Memory B cell (primary cell): ENCODE data around the gene DPEP2.
"Not testable (repeated sequence)": the region's sequence is repeated elsewhere in the genome, so short reads cannot be mapped to it uniquely, and the experiment has no call there.

Experiments used
- ATAC-seq: fragments of 150-1000 bp; cut with Tn5 transposase; 2 replicates; pipeline ENCODE4 v1.10.0; 2021; ENCODE audit warnings: low read depth, mild to moderate bottlenecking, moderate library complexity
- DNase-seq, 2 donors: peaks; one replicate each; pipeline ENCODE4 v3.0.0; 2022; ENCODE audit warnings: low spot score in 2 of 2
- H3K27ac Mint-ChIP-seq: one replicate; pipeline ENCODE4 v1.8.0; 2022; ENCODE audit warnings: mild to moderate bottlenecking, moderate library complexity, mixed read lengths
- H3K27me3 Mint-ChIP-seq: one replicate; pipeline ENCODE4 v1.8.0; 2022; ENCODE audit warnings: mixed read lengths
- H3K36me3 Mint-ChIP-seq: one replicate; pipeline ENCODE4 v1.8.0; 2022; ENCODE audit warnings: mild to moderate bottlenecking, mixed read lengths
- H3K4me1 Mint-ChIP-seq: one replicate; pipeline ENCODE4 v1.8.0; 2022; ENCODE audit warnings: mixed read lengths
- H3K4me3 Mint-ChIP-seq: one replicate; pipeline ENCODE4 v1.8.0; 2022; ENCODE audit warnings: mild to moderate bottlenecking, moderate library complexity, mixed read lengths
- H3K9me3 Mint-ChIP-seq: one replicate; pipeline ENCODE4 v1.8.0; 2022; ENCODE audit warnings: mixed read lengths

The DPEP2 gene

GRCh38 chr16:67995423-67995822, 3.9 kb downstream of the DPEP2 start:
- peak overlapping the region; percentile 97 for H3K27ac Mint-ChIP-seq
- no peaks in the 10 kb centered on the region for H3K9me3 Mint-ChIP-seq
- H3K27me3 Mint-ChIP-seq, result no peaks in the 10 kb centered on the region
- H3K36me3 Mint-ChIP-seq, result peaks cover 4% of the 10 kb centered on the region
- H3K4me1 Mint-ChIP-seq, result peaks cover 45% of the 10 kb centered on the region
- H3K4me3 Mint-ChIP-seq, result peak overlapping the region; percentile 60
- peak; percentile 41 to 60 for DNase-seq
- ATAC-seq, result peak; percentile 52

- not testable (repeated sequence) for ATAC-seq, H3K36me3 Mint-ChIP-seq, H3K9me3 Mint-ChIP-seq, H3K27me3 Mint-ChIP-seq, DNase-seq
- H3K4me3 Mint-ChIP-seq, result peak overlapping the region; percentile 80
- peak overlapping the region; percentile 92 for H3K27ac Mint-ChIP-seq
- peaks cover 39% of the 10 kb centered on the region for H3K4me1 Mint-ChIP-seq
These were observed 5.3 kb downstream of the DPEP2 start for GRCh38 chr16:67994040-67994408.

GRCh38 chr16:67993207-67994039, 5.9 kb downstream of the DPEP2 start:
- peak overlapping the region; percentile 92 for H3K27ac Mint-ChIP-seq
- H3K9me3 Mint-ChIP-seq, result no peaks in the 10 kb centered on the region

GRCh38 chr16:67992661-67993206, 6.5 kb downstream of the DPEP2 start:
- ATAC-seq, result peak; percentile 7
- Mint-ChIP-seq H3K36me3 (peaks cover 4% of the 10 kb centered on the region), H3K4me1 (peaks cover 42% of the 10 kb centered on the region), H3K27me3 (no peaks in the 10 kb centered on the region), H3K4me3 (peak overlapping the region; percentile 80), H3K9me3 (no peaks in the 10 kb centered on the region), H3K27ac (peak overlapping the region; percentile 92)
- DNase-seq, result no peak

More at GRCh38 chr16:67993207-67994039, 5.9 kb downstream of the DPEP2 start:
- no peaks in the 10 kb centered on the region for H3K27me3 Mint-ChIP-seq
- H3K4me1 Mint-ChIP-seq, result peaks cover 38% of the 10 kb centered on the region
- ATAC-seq, result peak; percentile 75
- peak overlapping the region; percentile 80 for H3K4me3 Mint-ChIP-seq
- H3K36me3 Mint-ChIP-seq, result peaks cover 4% of the 10 kb centered on the region
- DNase-seq, result peak; percentile 84 to 85

GRCh38 chr16:67990018-67990386, 9.3 kb downstream of the DPEP2 start:
- ATAC-seq (no peak), DNase-seq (no peak)
- Mint-ChIP-seq H3K9me3 (no peaks in the 10 kb centered on the region), H3K27me3 (no peaks in the 10 kb centered on the region), H3K4me3 (no peak overlapping the region), H3K27ac (peak overlapping the region; percentile 62), H3K4me1 (peaks cover 31% of the 10 kb centered on the region), H3K36me3 (no peaks in the 10 kb centered on the region)

GRCh38 chr16:67989322-67990017, 9.8 kb downstream of the DPEP2 start:
- peaks cover 31% of the 10 kb centered on the region for H3K4me1 Mint-ChIP-seq
- no peaks in the 10 kb centered on the region for H3K36me3 Mint-ChIP-seq
- DNase-seq, result no peak
- ATAC-seq, result no peak
- H3K9me3 Mint-ChIP-seq, result no peaks in the 10 kb centered on the region
- no peak overlapping the region for H3K4me3 Mint-ChIP-seq
- H3K27ac Mint-ChIP-seq, result peak overlapping the region; percentile 62
- H3K27me3 Mint-ChIP-seq, result no peaks in the 10 kb centered on the region

GRCh38 chr16:67988675-67989074, 10.6 kb downstream of the DPEP2 start:
- no peak overlapping the region for H3K4me3 Mint-ChIP-seq
- DNase-seq (no peak), ATAC-seq (no peak)
- H3K27ac Mint-ChIP-seq, result no peak overlapping the region
- no peaks in the 10 kb centered on the region for H3K27me3 Mint-ChIP-seq
- peaks cover 28% of the 10 kb centered on the region for H3K4me1 Mint-ChIP-seq
- no peaks in the 10 kb centered on the region for H3K36me3 Mint-ChIP-seq
- no peaks in the 10 kb centered on the region for H3K9me3 Mint-ChIP-seq

- H3K9me3 Mint-ChIP-seq, result no peaks in the 10 kb centered on the region
- ATAC-seq (no peak), DNase-seq (no peak)
- no peak overlapping the region for H3K4me3 Mint-ChIP-seq
- no peaks in the 10 kb centered on the region for H3K36me3 Mint-ChIP-seq
- peaks cover 24% of the 10 kb centered on the region for H3K4me1 Mint-ChIP-seq
- peak overlapping the region; percentile 88 for H3K27ac Mint-ChIP-seq
- H3K27me3 Mint-ChIP-seq, result no peaks in the 10 kb centered on the region
These were observed 11.7 kb downstream of the DPEP2 start for GRCh38 chr16:67987460-67988160.

- H3K4me3 Mint-ChIP-seq, result no peak overlapping the region
- no peaks in the 10 kb centered on the region for H3K9me3 Mint-ChIP-seq
- H3K4me1 Mint-ChIP-seq, result peaks cover 22% of the 10 kb centered on the region
- ATAC-seq (no peak), DNase-seq (no peak)
- no peaks in the 10 kb centered on the region for H3K27me3 Mint-ChIP-seq
- peak overlapping the region; percentile 88 for H3K27ac Mint-ChIP-seq
- H3K36me3 Mint-ChIP-seq, result no peaks in the 10 kb centered on the region
These were observed 12.3 kb downstream of the DPEP2 start for GRCh38 chr16:67986949-67987348.

GRCh38 chr16:67982011-67982696, 17.1 kb downstream of the DPEP2 start:
- Mint-ChIP-seq H3K4me1 (peaks cover 9% of the 10 kb centered on the region), H3K9me3 (no peaks in the 10 kb centered on the region), H3K4me3 (no peak overlapping the region), H3K27ac (no peak overlapping the region), H3K36me3 (no peaks in the 10 kb centered on the region), H3K27me3 (no peaks in the 10 kb centered on the region)
- DNase-seq (no peak), ATAC-seq (no peak)

GRCh38 chr16:67979955-67980678, 19.2 kb downstream of the DPEP2 start, which contains the start of gene DPEP3:
Gene DPEP3 (minus strand): TSS chr16:67980499. CDS start chr16:67980380, 119 bp downstream.
- DNase-seq (no peak), ATAC-seq (no peak)
- no peaks in the 10 kb centered on the region for H3K27me3 Mint-ChIP-seq
- no peaks in the 10 kb centered on the region for H3K36me3 Mint-ChIP-seq
- no peaks in the 10 kb centered on the region for H3K9me3 Mint-ChIP-seq
- H3K4me3 Mint-ChIP-seq, result peak within 1 kb of the TSS; percentile 28
- peaks cover 11% of the 10 kb centered on the region for H3K4me1 Mint-ChIP-seq
- H3K27ac Mint-ChIP-seq, result no peak within 1 kb of the TSS

GRCh38 chr16:67977469-67978227, 21.6 kb downstream of the DPEP2 start:
- Mint-ChIP-seq H3K4me3 (no peak overlapping the region), H3K36me3 (no peaks in the 10 kb centered on the region), H3K4me1 (peaks cover 5% of the 10 kb centered on the region), H3K9me3 (no peaks in the 10 kb centered on the region), H3K27ac (no peak overlapping the region), H3K27me3 (no peaks in the 10 kb centered on the region)
- DNase-seq, result no peak
- no peak for ATAC-seq
